GM21390 (cell line): ENCODE data around the gene WASHC2C.
"Not testable (repeated sequence)": the region's sequence is repeated elsewhere in the genome, so short reads cannot be mapped to it uniquely, and the experiment has no call there.

Experiments
- ATAC-seq: cut with Tn5 transposase; IDR thresholded peaks from one replicate; pipeline ENCODE4 v1.9.1; 2021; ENCODE audit not compliant: unreplicated experiment

WASHC2C gene

GRCh38 chr10:45768334-45768733 is 41.3 kb downstream of the WASHC2C start:
- not testable (repeated sequence) for ATAC-seq

DNA sequence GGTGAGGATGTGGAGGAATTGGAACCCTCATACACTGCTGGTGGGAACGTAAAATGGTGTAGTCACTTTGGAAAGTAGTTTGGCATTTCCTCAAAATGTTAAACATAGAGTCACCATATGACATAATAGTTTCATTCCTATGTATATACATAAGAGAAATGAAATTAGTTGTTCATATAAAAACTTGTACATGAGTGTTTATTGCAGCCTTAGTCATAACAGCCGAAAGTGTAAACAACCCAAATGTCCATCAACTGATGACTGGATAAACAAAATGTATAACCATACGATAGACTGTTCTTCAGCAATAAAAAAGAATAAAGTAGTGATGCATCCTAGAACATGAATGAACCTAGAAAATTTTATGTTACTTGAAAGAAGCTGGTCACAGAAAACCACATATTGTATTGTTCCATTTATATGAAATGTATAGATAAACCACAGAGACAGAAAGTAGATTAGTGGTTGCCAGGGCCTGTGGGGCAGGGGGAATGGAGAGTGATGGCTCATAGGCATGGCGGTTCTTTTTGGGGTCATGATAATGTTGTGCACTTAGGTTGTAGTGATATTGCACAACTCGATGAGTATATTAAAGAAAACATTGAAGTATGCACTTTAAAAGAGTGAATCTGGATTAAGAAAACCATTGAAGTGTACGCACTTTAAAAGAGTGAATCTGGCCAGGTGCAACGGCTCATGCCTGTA is 44.8 kb downstream of the WASHC2C start:
- ATAC-seq: not testable (repeated sequence)

- not testable (repeated sequence) for ATAC-seq
Observed at GRCh38 chr10:45786217-45786616, 59.2 kb downstream of the WASHC2C start.

- not testable (repeated sequence) for ATAC-seq
Observed at GRCh38 chr10:45787212-45787741, 60.2 kb downstream of the WASHC2C start.

DNA sequence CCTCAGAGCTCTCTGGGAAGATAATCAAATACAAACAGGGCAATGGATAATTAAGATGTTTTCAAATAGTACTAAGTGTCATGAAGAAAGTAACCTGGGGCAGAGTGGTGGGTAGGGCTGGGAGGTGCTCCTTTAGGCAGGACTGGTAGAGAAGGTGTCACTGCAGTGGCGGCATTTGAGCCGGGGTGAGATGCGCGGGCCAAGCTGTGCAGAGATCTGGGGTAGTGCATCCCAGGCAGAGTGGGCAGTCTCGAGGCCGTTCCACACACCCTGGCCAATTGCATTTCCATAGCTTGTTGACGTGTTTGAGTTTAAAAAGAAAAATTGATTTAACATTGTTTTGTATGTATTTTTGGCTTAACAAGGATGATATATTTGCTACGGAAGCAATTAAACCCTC is 62.9 kb downstream of the WASHC2C start:
- ATAC-seq: not testable (repeated sequence)

- ATAC-seq: not testable (repeated sequence)
Observed at GRCh38 chr10:45790694-45791426, 63.8 kb downstream of the WASHC2C start.

- not testable (repeated sequence) for ATAC-seq
Observed at GRCh38 chr10:45794761-45795160, 67.7 kb downstream of the WASHC2C start.

DNA sequence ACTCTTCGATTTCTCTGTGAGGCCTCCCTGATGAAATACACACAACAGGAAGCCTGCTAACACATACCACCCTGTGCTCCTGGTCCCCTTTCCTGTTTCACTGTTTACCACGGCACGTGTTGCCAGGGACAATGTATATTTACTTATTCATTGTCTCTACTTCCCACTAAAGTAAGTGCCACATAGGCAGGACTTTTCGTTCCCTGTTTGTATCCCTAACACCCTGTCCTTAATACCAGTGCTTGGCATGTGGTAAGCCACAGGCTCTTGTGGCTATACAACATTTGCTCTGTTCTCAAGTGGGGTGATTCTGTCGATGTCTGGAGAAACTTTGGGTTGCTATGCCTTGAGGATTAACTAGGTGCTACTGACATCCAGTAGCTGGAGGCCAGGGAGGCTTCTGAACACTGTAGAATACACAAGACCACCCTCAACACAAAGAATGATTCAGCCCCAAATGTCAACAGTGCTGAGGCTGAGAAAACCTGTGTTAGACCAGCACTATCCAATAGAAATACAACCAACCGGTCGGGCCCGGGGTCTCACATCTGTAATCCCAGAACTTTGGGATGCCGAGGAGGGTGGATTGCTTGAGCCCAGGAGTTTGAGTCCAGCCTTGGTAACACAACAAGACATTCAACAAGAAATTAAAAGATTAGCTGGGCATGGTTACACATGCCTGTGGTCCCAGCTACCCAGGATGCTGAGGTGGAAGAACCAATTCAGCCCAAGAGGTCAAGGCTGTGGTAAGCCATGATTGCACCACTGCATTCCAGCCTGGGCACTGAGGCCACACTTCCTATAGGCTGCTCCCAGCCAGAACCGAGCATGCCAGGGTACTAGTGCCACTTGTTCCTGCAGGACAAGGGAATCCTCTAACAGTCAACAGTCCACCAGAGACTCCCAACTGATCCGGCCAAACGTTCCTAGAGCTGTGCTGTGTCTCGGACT is 76.3 kb downstream of the WASHC2C start:
- not testable (repeated sequence) for ATAC-seq

DNA sequence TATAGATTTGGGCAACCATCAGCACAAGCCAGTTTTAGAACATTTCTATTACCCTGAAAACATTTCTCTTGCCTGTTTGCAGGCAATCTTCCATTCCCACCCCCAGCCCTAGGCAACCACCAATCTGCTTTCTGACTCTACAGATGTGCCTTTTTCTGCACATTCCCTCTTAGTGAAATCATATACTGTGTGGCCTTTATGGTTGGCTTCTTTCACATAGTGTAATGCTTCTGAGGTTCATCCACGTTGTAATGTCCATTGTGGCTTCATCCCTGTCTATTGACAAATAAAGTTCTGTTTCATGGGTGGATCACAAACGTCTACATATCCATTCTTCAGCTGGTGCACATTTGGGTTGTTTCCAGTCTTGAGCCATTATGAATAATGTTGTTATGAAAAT is 77.9 kb downstream of the WASHC2C start:
- not testable (repeated sequence) for ATAC-seq

DNA sequence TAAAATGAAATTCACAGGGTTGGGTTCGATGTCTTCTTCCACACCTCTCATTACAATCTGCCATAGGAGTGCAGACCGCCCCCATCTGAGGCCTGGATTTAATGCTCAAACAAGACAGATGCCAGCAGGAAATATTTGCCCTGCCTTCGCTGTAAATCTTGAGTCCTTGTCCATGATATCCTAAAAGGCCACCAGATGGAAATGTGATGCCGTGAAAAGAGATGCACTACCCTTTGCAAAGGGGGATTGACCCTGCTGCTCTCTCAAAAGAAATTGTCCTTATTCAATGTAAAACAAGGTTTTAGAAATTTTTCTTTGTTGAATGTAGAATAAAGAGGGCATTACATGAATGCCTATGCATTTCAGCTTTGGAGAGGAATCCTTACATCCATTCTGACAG is 82.8 kb downstream of the WASHC2C start:
- ATAC-seq: no peak

DNA sequence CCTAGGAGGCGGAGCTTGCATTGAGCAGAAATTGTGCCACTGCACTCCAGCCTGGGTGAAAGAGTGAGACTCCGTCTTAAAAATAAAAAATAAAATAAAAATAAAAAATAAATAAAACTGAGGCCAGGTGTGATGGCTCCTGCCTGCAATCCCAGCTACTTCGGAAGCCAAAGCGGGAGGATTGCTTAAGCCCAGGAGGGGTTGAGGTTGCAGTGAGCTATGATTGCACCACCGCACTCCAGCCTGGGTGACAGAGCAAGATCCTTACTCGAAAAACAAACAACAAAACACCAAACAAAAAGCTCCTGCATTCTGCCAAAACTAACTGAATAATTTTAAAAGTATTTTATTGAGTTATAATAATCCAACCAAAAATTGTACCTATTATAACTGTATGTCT is 84.0 kb downstream of the WASHC2C start:
- no peak for ATAC-seq

- ATAC-seq: not testable (repeated sequence)
Observed at GRCh38 chr10:45812959-45813358, 85.9 kb downstream of the WASHC2C start.

GRCh38 chr10:45814146-45814545 is 87.1 kb downstream of the WASHC2C start:
- not testable (repeated sequence) for ATAC-seq

- no peak for ATAC-seq
Observed at GRCh38 chr10:45817130-45817859, 90.2 kb downstream of the WASHC2C start.

- ATAC-seq: no peak
Observed at GRCh38 chr10:45817912-45818311, 90.8 kb downstream of the WASHC2C start.

- no peak for ATAC-seq
Observed at GRCh38 chr10:45819552-45819951, 92.5 kb downstream of the WASHC2C start.

DNA sequence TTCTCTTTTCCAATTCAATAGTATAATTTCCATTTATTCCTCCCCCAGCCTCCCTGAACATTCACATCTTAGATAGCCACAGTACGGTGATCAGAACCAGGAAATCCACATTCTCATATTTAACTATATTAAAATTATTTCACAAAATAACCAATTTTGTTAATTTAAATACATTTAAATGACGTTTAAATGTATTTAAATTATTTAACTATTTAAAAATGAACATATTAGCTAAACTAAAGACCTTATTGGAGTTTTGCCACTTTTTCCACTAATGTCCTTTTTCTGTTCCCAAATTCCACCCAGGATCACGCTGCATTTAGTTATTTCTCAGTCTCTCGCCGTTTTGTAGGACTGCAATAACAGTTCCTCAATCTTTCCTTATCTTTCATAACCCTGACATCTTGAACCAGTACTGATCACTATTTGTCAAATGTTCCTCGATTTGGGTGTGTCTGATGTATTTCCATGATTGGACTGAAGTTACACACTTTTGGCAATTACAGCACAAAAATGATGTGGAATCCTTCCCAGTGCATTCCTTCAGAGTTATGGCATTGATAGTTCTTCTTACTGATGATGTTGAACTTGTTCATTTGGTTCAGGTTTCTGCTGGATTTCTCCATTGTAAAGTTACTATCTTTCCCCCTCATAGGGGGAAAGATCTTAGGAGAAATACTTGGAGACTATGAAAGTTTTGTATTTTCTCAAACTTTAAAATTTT is 93.2 kb downstream of the WASHC2C start:
- not testable (repeated sequence) for ATAC-seq

GRCh38 chr10:45822918-45823317 is 95.9 kb downstream of the WASHC2C start:
- not testable (repeated sequence) for ATAC-seq
